Stimulated activated CD8-positive, alpha-beta memory T cell treated with anti-CD3 and anti-CD28 coated beads, Interleukin-4, amount 100 ng/mL, for 4 hours (primary cell): ENCODE measurements around the gene ANKH.

Experiments
- DNase-seq, 2 donors: peaks; one replicate each; pipeline ENCODE4 v3.0.0-alpha.2; 2020; ENCODE audit warnings: low read depth in 2 of 2, low spot score in 1 of 2

The ANKH gene

DNA sequence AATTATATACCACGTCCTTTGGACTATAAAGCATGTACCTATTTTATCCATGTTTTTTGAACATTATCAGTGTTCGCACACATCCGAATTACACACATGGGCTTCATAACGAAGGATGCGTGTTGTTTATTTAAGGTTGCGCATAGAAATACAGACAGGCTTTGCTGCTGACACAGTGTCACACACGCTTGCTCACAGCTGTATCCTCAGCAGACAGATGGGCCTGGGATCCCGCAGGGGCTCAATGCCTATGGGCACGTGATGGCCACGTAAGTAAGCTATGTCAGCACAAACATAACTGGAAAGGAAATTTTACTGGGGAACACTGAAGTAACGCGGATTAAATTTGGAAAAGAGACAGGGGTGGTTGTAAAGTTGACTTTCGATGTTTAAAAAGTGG, 130.4 kb downstream of the ANKH start:
- DNase-seq = no peak

DNA sequence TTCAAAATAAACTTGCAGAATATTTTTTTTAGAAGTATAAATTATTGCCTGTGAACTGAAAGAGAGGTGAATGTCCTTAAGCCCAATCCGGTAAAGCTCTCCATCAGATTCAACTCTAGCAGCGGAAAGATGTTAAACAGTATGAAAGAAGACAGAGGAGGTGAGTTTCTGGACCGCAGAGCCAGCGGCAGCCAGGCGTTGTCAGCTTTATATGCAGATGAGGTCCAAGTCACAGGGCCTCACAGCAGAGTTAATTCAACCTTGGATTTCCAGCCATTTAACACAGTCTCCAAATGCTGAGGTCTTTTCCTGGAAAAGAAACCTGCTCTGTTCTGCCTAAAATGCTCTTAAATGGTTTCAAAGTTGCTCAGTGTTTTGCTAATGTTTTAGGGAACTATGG, 131.6 kb downstream of the ANKH start:
- DNase-seq = no peak

DNA sequence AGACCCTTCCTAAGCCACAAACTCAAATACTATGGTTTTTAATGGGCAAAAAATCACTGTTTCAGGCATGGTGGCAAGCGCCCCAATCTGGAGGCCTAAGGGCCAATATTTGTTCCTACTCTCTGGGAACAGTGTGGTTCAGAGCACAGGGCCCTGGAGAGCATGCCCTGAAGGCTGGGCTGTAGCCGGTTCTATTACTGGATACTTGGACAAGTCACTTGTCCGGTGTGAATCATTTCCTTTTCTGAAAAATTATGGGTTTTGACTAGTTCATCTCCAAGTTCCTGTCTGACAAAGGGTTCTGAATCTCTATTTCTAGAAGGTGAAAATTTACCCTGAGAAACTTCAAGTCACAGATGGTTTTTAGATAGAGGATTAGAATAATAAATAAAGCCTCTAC, 132.0 kb downstream of the ANKH start:
- no peak for DNase-seq

DNA sequence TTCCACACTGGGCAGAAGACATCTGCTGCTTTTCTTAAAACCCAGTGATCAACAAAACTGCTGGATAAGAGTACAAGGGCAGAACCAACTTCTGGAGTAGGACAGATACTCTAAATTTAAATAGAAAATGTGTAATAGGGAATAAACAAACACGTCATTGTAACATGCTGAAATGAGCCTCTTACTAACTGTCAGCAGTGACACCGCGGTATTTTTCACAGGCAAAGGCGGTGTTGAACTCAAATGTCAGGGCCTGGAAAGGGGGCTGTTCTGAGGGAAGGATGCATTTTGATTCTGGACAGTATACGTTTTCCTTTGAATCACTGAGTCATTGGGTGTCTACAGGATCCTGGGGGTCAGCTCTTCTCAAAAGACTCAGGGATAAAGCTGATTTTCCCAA, 133.5 kb downstream of the ANKH start:
- DNase-seq = no peak

DNA sequence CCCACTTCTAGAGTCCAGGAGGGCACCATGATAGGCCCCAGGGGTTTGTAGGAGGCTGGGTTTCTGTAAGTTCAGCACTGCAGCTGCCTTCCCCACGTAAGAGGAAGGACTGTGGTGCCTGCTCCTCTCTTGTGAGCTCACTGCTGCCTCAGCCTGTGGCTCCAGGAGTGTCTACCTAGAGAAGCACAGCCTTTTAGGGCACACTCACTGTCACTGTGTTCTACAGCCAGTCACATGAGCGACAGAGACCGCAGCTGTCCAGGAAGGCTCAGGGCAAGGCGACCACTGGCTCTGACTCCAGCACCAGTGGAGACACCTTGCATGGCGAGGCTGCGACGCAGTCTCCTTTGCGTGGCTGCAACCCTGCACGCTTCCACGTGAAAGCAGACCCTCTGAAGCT, 134.3 kb downstream of the ANKH start:
- DNase-seq = no peak

DNA sequence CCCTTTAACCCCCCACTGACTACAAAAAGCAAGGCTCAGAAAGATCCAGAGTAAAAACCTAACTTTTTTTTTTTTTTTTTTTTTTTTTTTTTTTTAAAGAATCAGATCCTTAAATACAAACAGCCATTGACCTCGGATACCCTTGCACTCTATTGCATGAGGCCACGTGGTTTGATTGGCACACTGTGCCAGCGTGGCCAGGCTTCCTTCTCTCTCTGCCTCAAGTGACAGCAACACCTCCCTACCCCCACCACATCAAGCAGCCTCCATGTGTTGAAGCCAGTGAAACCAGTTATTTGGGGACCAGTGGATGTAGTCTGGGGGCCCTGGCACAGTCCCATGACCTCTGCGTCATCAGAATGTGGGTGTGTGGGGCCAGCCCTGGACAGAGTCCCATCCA, 135.6 kb downstream of the ANKH start:
- DNase-seq = no peak

DNA sequence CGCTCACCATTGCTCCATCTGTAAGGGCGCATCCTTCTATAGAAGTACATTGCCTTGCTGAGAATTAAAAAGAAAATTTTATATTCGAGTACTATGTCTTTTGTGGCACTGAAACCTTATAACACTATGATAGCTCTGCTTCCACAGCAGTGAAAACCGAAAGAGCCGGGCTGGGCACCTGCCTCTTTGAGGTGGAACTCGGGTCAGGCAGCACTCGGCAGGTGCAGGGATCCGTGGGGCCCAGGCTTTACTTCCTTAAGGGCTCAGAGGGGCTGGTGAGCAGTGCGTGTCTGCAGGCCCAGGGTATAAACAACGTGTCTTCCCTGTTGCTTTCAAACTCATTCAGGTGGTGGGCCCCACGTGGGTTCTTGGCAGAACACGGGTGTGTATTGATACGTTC, 137.2 kb downstream of the ANKH start:
- no peak for DNase-seq

DNA sequence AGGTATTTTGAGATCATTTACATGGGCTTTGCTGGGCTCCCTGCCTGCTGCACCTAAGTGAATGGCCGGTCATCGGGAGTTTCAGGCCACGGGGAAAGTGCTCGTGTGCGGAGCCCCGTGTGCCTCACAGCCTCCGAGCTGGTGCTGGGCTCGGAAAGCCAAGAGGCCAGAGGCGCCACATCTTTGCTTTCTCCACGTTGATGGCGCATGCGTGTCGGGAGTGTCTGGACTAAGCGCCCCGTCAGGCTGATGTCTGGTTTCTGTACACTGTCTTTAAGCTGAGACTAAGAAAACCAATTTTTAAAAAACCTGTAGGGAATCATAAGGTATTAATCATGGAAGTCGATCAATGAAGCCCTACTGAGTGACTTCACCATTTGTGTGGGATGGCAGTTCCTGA, 137.9 kb downstream of the ANKH start:
- DNase-seq = no peak

DNA sequence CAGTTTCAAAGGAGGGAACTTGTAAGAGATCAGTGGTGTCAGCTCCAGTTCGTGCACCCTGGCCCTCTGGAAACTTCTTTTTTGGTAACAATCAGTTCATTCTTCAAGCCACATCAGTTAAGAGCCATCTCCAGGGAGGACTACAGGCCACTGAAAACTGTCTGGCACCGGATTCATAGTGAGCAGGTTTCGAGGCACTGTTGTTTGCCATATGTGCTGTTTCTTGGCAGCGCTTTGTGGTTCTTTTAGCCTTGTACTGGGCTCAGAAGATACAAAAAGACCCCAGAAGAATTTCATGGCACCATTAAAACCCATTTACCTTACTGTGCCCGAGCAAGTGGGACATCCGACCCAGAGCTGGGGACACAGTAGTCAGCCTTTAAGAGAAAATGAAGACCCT, 138.6 kb downstream of the ANKH start:
- no peak for DNase-seq

DNA sequence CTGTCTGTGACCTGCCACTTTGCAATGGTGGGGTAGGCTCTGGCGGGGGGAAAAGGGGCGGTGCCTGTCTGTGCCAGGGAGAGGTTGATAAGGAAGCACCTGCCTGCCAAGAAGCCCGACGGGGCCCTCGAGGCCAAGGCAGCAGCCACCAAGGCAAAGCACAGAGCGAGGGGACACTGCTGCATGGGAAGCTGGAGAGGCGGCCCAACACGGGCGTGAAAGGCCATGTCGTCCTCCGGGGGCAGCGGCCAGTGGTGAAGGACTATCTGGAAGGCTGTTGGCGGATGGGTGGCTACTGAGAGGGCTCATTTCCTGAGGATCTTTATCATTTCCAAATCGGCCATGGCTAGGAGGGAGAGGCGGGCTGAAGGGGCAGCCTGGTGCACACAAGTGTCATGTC, 140.7 kb downstream of the ANKH start:
- DNase-seq = no peak

DNA sequence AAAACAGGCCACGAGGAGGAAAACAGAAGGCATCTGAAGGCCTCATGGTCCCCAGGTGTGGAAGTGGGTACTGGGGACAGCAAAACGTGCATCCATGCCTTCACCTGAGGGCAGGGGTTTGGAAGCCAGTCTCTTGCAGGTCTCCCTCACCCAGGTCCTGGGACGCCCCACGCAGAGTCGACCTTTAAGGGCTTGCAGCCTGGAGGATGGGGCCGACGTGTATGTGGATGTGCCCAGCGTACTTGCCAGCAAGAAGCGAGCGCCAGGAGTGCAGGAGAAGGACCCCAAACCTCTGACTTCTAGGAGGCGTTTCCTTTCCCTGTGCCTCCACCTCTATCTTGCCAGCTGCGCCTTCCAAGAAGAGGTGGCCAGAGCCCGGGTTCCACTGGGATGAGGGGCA, 141.1 kb downstream of the ANKH start:
- DNase-seq = no peak

DNA sequence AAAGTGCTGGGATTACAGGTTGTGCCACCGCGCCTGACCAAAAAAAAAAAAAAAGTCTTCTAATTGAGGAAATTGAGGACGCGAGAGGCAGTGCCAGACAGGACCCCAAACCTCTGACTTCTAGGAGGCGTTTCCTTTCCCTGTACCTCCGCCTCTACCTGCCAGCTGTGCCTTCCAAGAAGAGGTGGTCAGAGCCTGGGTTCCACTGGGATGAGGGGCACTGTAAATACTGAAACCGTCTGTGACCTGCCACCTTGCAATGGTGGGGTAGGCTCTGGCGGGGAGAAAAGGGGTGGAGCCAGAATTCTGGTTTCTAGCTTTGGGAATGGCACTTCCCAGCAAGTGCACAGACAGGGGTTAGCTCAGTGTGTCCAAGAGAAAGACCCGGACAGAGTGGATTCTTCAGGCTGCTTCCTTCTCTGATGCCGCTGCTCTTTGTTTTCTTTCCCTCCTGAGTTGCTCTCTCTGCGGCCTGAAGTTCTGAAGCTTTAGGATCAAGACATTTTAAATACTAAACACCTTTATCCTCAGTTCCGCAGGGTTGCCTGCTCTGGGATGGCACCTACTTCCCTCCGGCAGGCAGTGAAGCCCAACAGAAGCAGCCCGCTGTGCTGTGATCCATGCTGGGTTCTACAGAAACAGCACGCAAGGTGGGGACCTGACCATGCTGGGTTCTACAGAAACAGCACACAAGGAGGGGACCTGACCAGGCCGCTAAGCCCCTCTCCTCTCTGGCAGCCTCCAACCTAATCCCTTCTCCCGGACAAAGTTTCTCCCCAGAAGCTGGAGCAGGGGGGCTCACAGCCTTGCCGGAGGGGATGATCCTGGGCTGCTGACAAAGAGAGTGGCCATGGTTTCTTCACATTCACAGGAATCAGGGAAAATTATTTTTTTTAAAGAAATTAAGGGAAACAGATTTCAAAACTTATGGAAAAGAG, 141.9 kb downstream of the ANKH start:
- DNase-seq = no peak

DNA sequence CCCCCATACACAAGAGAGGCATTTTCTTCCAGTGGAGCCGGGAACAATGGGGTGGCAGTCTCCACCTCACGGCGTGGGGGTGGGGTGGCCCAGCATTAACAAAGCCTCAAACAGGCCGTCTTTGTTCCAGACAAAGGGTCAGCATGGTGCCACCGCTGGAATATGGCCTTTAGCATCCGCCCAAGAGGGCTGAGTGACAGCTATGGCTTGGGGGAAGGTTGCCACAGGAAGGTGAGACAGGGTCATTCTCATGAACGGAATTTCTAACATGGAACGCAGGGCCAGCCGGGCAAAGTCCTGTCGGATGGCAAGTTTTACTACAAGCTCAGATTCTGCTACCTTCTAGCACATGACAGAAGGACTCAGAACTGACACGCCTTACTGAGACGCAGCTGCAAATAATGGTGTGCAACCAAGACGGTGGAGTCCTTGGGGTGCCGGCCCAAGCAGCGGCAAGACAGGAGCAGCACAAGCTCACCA, 143.1 kb downstream of the ANKH start:
- no peak for DNase-seq

DNA sequence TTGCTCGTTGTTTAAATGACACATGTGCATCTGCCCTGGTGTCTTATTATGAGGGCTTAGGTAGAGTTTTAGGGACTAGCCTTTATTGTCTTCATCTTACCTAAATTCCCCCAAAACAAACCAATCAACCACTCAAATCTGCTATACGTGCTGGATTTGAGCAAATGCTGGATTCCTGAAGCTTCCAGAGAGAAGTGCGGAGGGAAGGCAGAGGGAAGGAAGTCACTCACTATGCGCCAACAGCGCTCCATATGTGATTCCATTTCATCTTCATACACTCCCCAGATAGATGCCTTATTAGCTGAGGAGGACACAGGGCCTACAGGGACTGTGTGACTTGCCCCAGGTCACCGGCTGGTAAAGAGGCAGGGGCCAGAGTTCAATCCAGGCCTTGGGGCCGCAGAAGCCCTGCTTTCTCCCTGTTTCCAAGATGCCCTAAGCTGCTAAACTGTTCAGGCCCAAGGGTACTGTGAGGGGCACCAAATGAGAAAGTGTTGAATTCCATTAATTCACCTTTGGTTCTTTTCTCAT, 143.6 kb downstream of the ANKH start:
- DNase-seq = no peak

DNA sequence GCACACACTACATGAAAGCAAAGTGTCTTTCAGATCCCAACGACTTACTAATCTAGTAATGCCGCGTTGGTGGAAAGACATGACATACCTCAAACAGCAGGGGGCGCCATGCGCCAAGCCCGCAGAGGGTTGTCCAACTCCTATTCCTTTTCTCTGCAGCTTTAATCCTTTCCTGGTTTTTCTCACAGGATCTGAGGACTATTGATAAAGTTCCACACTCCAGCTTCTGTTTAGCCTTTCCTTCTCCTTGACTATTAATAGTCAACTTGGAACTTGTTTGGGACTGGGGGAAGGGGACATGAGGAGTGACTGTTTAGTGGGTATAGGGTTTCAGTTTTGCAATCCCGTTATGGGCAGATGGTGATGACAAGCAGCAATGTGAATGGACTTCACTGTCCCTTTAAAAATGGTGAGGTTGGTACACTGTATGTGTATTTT, 144.1 kb downstream of the ANKH start:
- peak; percentile 31 to 59 for DNase-seq

DNA sequence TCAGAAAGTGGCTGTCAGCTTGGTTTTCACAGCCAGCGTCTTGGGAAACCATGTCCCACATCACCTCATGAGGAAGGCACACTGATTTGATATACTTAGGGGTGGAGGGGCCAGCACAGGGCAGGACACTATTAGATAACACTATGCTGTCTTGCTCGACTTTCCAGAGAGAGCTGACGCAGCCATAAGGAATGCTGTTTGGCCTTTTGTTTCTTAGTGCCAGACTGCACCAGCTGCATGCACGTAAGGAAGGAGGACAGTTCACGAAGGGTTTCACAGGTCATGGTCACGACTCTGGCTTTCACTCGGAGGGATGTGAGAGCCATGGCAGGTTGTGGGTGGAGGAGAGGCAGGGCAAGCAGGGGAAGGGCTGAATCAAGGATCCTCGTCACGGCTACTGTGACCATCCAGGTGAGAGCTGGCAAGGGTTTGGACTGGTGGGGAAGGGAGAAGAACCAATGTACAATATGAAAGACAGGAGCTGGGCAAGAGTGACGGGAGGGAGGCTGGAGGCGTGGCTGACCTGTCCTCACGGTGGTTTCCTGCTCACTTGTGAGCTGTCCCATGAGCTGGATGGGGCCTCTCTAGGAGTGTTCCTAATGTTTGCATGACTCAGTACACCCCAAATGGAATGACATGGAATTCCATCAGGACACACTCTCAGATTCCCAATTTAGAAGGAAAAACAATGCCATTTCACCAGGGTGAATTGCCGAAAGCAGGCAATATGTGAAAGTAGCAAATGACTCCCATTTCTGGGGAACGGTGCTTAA, 145.3 kb downstream of the ANKH start:
- DNase-seq = no peak

DNA sequence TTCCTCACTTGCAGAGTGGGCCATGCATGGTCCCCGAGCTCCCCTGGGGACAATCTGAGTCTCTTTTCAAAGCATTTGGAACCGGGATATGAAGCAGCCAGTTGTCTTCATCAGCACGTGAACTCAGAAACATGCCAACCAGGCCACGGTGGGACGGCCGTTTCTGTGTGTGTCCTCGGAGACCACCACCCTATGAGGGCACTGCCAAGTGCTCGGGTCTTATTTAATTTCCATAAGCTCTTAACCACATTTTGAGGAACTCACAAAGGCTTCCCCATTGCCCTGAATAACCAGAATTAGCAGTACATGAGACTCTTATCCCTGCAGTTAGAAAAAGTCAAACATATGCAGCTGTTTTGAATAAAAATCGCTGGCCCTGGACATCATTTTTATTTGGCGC, 146.9 kb downstream of the ANKH start:
- no peak for DNase-seq

DNA sequence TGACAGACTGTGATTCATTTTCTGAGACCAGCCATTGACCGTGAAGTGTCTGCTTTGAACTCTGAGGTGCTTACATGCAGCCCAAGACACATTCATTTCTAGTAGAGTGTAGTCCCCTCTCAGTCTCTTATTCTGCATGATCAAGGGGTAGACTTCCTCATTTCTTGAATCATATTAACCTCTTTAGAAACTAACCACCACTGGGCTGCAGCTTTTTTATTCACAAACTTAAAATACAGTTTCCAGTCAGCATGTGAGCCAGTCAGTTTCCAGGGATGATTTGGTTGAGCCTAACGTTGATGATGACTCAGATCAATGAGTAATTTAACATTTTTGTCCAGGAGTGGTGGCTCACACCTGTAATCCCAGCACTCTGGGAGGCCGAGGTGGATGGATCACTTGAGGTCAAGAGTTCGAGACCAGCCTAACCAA, 147.9 kb downstream of the ANKH start:
- no peak for DNase-seq

DNA sequence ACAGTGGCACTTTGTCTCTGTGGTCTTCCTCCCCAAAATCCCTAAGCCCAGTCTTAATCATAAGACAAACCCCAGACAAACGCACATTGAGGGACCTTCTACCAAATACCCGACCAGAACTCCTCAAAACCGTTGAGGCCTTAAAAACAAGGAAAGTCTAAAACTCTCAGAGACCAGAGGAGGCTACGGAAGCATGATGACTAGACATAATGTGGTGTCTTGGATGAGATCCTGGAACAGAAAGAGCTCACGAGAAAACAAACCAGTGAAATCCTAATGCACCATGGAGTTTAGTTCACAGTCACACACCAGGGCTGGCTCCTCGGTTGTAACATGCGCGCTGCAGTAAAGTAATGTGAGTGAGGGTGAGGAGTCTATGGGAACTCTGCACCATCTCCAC, 148.7 kb downstream of the ANKH start:
- DNase-seq = no peak

DNA sequence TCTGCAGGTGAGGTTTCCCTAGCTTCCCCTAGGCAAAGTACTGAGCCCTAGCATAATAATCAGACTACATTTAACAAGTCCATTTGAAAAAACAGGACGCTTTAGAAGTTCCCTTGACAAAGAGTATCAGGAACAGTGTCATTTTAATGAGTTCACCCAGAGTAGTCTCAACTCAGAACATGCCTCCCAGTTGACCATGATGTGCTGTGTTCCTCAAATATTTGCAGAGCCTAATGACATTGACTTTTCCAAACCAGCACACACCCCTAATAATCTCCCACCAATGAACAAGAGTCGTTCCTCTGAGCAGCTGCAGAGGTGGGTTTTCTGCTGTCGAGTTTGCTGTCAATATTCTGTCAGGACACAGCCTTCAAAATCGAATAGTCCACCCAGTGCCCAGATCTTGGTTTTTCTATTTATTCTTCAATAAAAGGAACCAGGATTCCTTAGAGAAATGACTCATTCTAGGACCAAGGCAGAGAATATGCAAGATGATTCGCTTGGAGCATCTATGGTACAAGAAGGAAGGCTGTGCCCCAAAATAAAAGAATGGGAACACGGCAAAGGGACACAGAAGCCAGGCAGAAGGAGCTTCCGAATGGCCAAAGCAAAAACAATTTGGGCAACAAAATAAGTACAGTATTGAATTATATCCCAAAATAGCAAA, 149.5 kb downstream of the ANKH start:
- no peak for DNase-seq

DNA sequence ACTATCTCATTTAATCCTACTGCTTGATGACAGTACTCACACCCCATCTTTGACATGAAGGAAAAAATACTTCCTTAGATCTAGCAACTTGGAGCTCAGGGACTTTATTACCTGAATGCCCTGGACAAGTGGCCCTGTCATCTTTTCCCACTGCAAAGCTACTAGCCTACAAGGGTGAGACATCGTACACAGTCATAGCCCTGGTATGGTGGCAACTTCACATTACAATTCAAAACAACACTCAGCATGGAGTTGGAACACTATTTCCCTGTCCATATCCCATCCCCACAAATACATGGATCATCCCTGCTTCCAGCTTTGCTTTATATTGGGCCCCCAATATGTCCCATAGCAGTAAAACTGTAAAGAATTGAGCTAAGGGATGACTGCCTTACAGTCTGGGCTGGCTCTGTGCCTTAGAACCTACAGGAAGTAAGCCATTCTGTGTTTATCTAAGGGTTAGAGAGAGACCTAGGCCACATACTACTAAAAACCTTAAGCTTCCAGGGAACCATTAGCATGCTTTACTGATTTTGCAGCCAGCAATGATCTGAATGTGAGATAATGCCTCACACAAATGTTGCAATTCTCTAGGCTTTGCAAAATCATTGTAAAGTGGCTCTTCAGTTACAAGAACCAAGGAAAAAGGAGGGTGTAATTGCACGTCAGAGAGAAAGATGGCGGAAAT, 151.2 kb downstream of the ANKH start:
- no peak for DNase-seq
